Gastroesophageal sphincter (tissue), 3 donors: ENCODE measurements around the gene CA5B.

ENCODE experiments used
- EP300 ChIP-seq: sonication (generic); formaldehyde crosslinking; IDR thresholded peaks from one replicate; pipeline ENCODE4 v1.6.1; 2017; ENCODE audit warnings: antibody characterized with exemption, mild to moderate bottlenecking
- POLR2A ChIP-seq, 2 donors: fragments of 450-650 bp; IDR thresholded peaks; one replicate each; pipeline ENCODE4 v1.6.1; 2017; ENCODE audit warnings: antibody characterized with exemption in 2 of 2, mild to moderate bottlenecking in 2 of 2, moderate library complexity in 1 of 2
- POLR2AphosphoS5 ChIP-seq: sonication (generic); formaldehyde crosslinking; IDR thresholded peaks from one replicate; pipeline ENCODE4 v1.6.1; 2017; ENCODE audit warnings: antibody characterized with exemption
- TF ChIP-seq, protein P1 (sequence below), 4 experiments: fragments of 200-600 bp in 2 of 4; fragments of 450-650 bp in 2 of 4; sonication (generic) in 1 of 4; IDR thresholded peaks; one replicate each; pipeline ENCODE4 v1.5.1; 2017 to 2019; ENCODE audit warnings: antibody characterized with exemption in 4 of 4, mild to moderate bottlenecking in 2 of 4, moderate library complexity in 2 of 4

DNA sequence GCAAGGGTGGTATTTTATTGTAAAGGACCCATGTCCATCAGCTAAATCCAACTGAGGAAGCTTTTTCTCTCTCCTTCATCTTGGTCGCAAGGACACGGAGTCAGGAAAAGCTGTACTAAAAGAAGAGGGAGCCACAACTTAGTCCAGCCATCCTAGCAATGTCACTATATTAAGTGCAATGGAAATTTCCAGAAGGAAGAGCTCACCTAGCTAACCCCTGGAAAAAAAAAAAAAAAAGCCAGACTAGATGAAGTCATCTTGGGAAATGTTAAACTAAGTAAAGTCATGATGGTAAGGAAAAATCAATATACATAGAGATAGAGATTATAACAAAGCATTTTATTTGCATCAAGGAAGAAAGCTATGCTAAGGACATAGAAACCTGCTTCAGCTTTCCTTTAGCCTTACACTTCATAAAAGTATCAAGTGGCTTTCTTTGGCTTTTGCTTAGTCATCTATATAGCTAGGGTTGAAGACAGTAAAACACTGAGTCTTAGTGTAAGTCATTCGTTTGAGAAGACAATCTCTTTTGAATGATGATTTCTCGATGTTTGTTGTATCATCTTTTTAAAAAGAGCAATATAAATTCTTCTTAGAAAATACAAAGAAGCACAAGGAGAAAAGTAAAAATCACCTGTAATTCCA, 18.6 kb upstream of the CA5B start:
- TF ChIP-seq, protein P1, sequence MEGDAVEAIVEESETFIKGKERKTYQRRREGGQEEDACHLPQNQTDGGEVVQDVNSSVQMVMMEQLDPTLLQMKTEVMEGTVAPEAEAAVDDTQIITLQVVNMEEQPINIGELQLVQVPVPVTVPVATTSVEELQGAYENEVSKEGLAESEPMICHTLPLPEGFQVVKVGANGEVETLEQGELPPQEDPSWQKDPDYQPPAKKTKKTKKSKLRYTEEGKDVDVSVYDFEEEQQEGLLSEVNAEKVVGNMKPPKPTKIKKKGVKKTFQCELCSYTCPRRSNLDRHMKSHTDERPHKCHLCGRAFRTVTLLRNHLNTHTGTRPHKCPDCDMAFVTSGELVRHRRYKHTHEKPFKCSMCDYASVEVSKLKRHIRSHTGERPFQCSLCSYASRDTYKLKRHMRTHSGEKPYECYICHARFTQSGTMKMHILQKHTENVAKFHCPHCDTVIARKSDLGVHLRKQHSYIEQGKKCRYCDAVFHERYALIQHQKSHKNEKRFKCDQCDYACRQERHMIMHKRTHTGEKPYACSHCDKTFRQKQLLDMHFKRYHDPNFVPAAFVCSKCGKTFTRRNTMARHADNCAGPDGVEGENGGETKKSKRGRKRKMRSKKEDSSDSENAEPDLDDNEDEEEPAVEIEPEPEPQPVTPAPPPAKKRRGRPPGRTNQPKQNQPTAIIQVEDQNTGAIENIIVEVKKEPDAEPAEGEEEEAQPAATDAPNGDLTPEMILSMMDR (IDR thresholded peaks at IDR 0.05) = no peak
- TF ChIP-seq EP300 (no peak), POLR2AphosphoS5 (no peak), POLR2A (IDR thresholded peaks at IDR 0.05) (no peak)
